A673 (cell line): ENCODE results near the gene IL17REL.

Experiments
- EZH2 ChIP-seq: fragments of 200-600 bp; sonication (generic); IDR thresholded peaks from 2 replicates; pipeline ENCODE4 v1.6.1; 2017; ENCODE audit warnings: borderline replicate concordance, low read depth, mild to moderate bottlenecking, mixed read lengths, antibody characterized with exemption, low read length; ENCODE audit not compliant: poor library complexity, severe bottlenecking
- TF ChIP-seq, protein P1 (sequence below): fragments of 300-800, 200-600 bp; sonication (generic); conservative IDR thresholded peaks from 2 replicates; pipeline ENCODE4 v1.5.1; 2017; ENCODE audit warnings: low read depth, mild to moderate bottlenecking, antibody characterized with exemption, low read length, moderate library complexity, mixed read lengths

DNA sequence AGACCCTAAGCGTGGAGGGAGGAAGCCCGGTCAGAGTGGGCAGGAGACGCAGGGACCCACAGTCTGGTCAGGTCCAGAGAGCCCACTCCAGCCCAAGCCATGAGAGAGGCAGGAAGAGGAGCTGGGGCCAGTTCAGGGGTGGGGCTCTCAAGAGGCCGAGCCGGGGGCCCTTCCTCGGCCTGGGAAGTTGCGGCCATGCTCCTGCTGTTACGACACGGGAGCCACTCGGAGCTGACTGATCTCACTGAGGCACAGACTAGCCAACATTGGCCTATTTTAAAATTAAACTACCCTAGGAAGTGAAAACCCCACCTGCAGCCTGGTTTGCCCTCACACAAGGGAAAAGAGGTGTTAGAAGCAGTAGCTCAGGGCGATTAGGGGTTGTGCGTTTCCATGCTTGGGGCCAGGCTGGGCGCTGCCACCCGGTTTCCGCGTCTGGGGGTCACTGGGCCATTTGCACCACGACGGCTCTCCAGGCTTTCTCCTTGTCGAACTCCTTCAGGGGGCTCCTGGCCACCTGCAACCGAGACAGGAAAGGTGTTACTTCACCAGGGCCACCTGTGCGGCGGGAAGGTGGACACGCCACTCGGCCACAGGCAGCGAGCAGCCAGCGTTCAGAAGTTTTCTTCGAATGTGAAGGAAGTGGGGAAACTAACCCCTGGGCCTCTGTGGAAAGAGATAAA lies 48.7 kb upstream of the IL17REL start:
- TF ChIP-seq, protein P1, sequence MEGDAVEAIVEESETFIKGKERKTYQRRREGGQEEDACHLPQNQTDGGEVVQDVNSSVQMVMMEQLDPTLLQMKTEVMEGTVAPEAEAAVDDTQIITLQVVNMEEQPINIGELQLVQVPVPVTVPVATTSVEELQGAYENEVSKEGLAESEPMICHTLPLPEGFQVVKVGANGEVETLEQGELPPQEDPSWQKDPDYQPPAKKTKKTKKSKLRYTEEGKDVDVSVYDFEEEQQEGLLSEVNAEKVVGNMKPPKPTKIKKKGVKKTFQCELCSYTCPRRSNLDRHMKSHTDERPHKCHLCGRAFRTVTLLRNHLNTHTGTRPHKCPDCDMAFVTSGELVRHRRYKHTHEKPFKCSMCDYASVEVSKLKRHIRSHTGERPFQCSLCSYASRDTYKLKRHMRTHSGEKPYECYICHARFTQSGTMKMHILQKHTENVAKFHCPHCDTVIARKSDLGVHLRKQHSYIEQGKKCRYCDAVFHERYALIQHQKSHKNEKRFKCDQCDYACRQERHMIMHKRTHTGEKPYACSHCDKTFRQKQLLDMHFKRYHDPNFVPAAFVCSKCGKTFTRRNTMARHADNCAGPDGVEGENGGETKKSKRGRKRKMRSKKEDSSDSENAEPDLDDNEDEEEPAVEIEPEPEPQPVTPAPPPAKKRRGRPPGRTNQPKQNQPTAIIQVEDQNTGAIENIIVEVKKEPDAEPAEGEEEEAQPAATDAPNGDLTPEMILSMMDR: no peak
- no peak for TF ChIP-seq EZH2
